ENCODE measurements around the gene DUSP9. TPM values are rescaled to one million over a fixed set of nuclear protein-coding genes. Genes with fewer than 3 reads are reported as not detected.

The DUSP9 gene
- total RNA-seq, 1 donor from 2014 or later = 0.21 TPM

- H3K36me3 ChIP-seq = no peaks in the 10 kb centered on the region
- peaks cover 11% of the 10 kb centered on the region for H3K4me1 ChIP-seq
- no peak overlapping the region for H3K9ac ChIP-seq
- DNase-seq (ENCODE audit: low spot score) = peak; percentile 48
- Mint-ChIP-seq H3K27ac (no peak overlapping the region), H3K27me3 (ENCODE audit: insufficient read depth, low read depth) (peaks cover 35% of the 10 kb centered on the region), H3K4me1 (peaks cover 14% of the 10 kb centered on the region), H3K36me3 (no peaks in the 10 kb centered on the region), H3K4me3 (peak overlapping the region; percentile 59), H3K9me3 (peaks cover 18% of the 10 kb centered on the region)
- no peak for TF ChIP-seq EZH2phosphoT487 (IDR thresholded peaks at IDR 0.05)
- TF ChIP-seq EZH2 (IDR thresholded peaks at IDR 0.05) = no peak
- TF ChIP-seq CTCF (IDR thresholded peaks at IDR 0.05) = no peak
- peaks cover 71% of the 10 kb centered on the region for H3K27me3 ChIP-seq
- no peak overlapping the region for H2AFZ ChIP-seq (replicated peaks)
- H3K4me2 ChIP-seq = peak overlapping the region; percentile 79
- no peaks in the 10 kb centered on the region for H3K9me3 ChIP-seq (ENCODE audit: low read depth)
- H4K20me1 ChIP-seq (ENCODE audit: low read depth) = peaks cover 3% of the 10 kb centered on the region
- H3K79me2 ChIP-seq (ENCODE audit: low read depth) = no peaks in the 10 kb centered on the region
- no peak overlapping the region for H3K27ac ChIP-seq
- H3K4me3 ChIP-seq = peak overlapping the region; percentile 37
- H3F3A ChIP-seq (ENCODE audit: low read depth) = peaks cover 5% of the 10 kb centered on the region
Measured at GRCh38 chrX:153641627-153642026, 5.4 kb upstream of the DUSP9 start.

GRCh38 chrX:153642051-153642654 is 4.8 kb upstream of the DUSP9 start:
- Mint-ChIP-seq H3K27me3 (ENCODE audit: insufficient read depth, low read depth) (peaks cover 35% of the 10 kb centered on the region), H3K36me3 (no peaks in the 10 kb centered on the region), H3K4me1 (peaks cover 14% of the 10 kb centered on the region), H3K27ac (no peak overlapping the region), H3K9me3 (peaks cover 18% of the 10 kb centered on the region), H3K4me3 (peak overlapping the region; percentile 59)
- H3K36me3 ChIP-seq = no peaks in the 10 kb centered on the region
- H3K79me2 ChIP-seq (ENCODE audit: low read depth) = no peaks in the 10 kb centered on the region
- peaks cover 3% of the 10 kb centered on the region for H4K20me1 ChIP-seq (ENCODE audit: low read depth)
- no peak overlapping the region for H3K9ac ChIP-seq
- H3K4me1 ChIP-seq = peaks cover 11% of the 10 kb centered on the region
- DNase-seq (ENCODE audit: low spot score) = peak; percentile 74
- peak overlapping the region; percentile 37 for H3K4me3 ChIP-seq
- peak overlapping the region; percentile 79 for H3K4me2 ChIP-seq
- H2AFZ ChIP-seq (replicated peaks) = no peak overlapping the region
- H3F3A ChIP-seq (ENCODE audit: low read depth) = peaks cover 5% of the 10 kb centered on the region
- no peaks in the 10 kb centered on the region for H3K9me3 ChIP-seq (ENCODE audit: low read depth)
- H3K27me3 ChIP-seq = peaks cover 76% of the 10 kb centered on the region
- no peak for TF ChIP-seq EZH2phosphoT487 (IDR thresholded peaks at IDR 0.05)
- TF ChIP-seq CTCF (IDR thresholded peaks at IDR 0.05) = no peak
- no peak for TF ChIP-seq EZH2 (IDR thresholded peaks at IDR 0.05)
- no peak overlapping the region for H3K27ac ChIP-seq

GRCh38 chrX:153642655-153643430 is 4.2 kb upstream of the DUSP9 start:
- Histone ChIP-seq H3K27me3 (peaks cover 83% of the 10 kb centered on the region), H3K4me3 (peak overlapping the region; percentile 37), H3K9ac (no peak overlapping the region), H3K79me2 (ENCODE audit: low read depth) (no peaks in the 10 kb centered on the region), H3K4me1 (peaks cover 11% of the 10 kb centered on the region), H3K4me2 (peak overlapping the region; percentile 79), H2AFZ (replicated peaks) (no peak overlapping the region), H3K36me3 (no peaks in the 10 kb centered on the region), H3K27ac (no peak overlapping the region), H4K20me1 (ENCODE audit: low read depth) (peaks cover 3% of the 10 kb centered on the region), H3F3A (ENCODE audit: low read depth) (peaks cover 5% of the 10 kb centered on the region), H3K9me3 (ENCODE audit: low read depth) (no peaks in the 10 kb centered on the region)
- H3K4me1 Mint-ChIP-seq = peaks cover 14% of the 10 kb centered on the region
- peaks cover 14% of the 10 kb centered on the region for H3K9me3 Mint-ChIP-seq
- no peaks in the 10 kb centered on the region for H3K36me3 Mint-ChIP-seq
- peaks cover 38% of the 10 kb centered on the region for H3K27me3 Mint-ChIP-seq (ENCODE audit: insufficient read depth, low read depth)
- no peak overlapping the region for H3K27ac Mint-ChIP-seq
- TF ChIP-seq EZH2 (IDR thresholded peaks at IDR 0.05) (no peak), CTCF (IDR thresholded peaks at IDR 0.05) (no peak), EZH2phosphoT487 (IDR thresholded peaks at IDR 0.05) (no peak)
- peak overlapping the region; percentile 78 for H3K4me3 Mint-ChIP-seq
- no peak for DNase-seq (ENCODE audit: low spot score)
